ENCODE results near the gene DRG2.

Gene DRG2

DNA sequence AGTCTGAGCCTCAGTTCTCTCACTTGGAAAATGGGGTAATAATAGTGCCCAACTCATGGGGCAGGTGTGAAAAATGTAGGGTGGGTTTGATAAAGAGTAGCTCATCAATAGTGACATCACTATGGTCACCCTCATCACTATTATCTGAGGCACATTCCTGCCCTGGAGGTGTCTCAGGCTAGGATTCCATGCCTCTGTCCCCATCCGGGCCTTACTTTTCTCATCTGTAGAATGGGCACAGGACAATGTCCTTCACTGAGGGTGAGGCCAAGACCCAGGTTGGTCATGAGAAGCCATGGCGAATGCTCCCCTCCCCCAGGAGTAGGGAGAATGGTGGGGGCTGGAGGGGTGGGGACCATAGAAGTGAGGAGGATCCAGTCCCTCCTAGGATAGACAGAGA is 51.3 kb downstream of the DRG2 start:
- H3K4me3 ChIP-seq (ENCODE audit: insufficient read depth, low read length, poor library complexity, severe bottlenecking), result no peak overlapping the region
- H3K9me2 ChIP-seq (replicated peaks; ENCODE audit: insufficient read depth, low read length), result no peaks in the 10 kb centered on the region
- H3K36me3 ChIP-seq (ENCODE audit: low read length), result no peaks in the 10 kb centered on the region
- no peaks in the 10 kb centered on the region for H4K20me1 ChIP-seq (ENCODE audit: low read depth, low read length)
- no peak for TF ChIP-seq EZH2phosphoT487 (conservative IDR thresholded peaks at IDR 0.05; ENCODE audit: low read length)
- H3K4me2 ChIP-seq (ENCODE audit: low read depth, low read length, poor library complexity, severe bottlenecking), result no peak overlapping the region
- H3K27me3 ChIP-seq (ENCODE audit: low read length), result no peaks in the 10 kb centered on the region
- H3K9me3 ChIP-seq (ENCODE audit: insufficient read depth, low read length), result no peaks in the 10 kb centered on the region
- no peaks in the 10 kb centered on the region for H3K79me2 ChIP-seq (ENCODE audit: insufficient read depth, low read length)
- no peak overlapping the region for H3K27ac ChIP-seq (ENCODE audit: low read depth, low read length)
- H3F3A ChIP-seq (ENCODE audit: insufficient read depth), result no peaks in the 10 kb centered on the region
- no peak overlapping the region for H2AFZ ChIP-seq (ENCODE audit: low read depth, low read length, severe bottlenecking)
- no peak overlapping the region for H3K9ac ChIP-seq (ENCODE audit: low read length)

- H3K27me3 ChIP-seq (ENCODE audit: low read length), result no peaks in the 10 kb centered on the region
- H3K9me3 ChIP-seq (ENCODE audit: insufficient read depth, low read length), result no peaks in the 10 kb centered on the region
- H3F3A ChIP-seq (ENCODE audit: insufficient read depth), result no peaks in the 10 kb centered on the region
- H3K79me2 ChIP-seq (ENCODE audit: insufficient read depth, low read length), result no peaks in the 10 kb centered on the region
- TF ChIP-seq EZH2phosphoT487 (conservative IDR thresholded peaks at IDR 0.05; ENCODE audit: low read length), result no peak
- TF ChIP-seq, protein P1, sequence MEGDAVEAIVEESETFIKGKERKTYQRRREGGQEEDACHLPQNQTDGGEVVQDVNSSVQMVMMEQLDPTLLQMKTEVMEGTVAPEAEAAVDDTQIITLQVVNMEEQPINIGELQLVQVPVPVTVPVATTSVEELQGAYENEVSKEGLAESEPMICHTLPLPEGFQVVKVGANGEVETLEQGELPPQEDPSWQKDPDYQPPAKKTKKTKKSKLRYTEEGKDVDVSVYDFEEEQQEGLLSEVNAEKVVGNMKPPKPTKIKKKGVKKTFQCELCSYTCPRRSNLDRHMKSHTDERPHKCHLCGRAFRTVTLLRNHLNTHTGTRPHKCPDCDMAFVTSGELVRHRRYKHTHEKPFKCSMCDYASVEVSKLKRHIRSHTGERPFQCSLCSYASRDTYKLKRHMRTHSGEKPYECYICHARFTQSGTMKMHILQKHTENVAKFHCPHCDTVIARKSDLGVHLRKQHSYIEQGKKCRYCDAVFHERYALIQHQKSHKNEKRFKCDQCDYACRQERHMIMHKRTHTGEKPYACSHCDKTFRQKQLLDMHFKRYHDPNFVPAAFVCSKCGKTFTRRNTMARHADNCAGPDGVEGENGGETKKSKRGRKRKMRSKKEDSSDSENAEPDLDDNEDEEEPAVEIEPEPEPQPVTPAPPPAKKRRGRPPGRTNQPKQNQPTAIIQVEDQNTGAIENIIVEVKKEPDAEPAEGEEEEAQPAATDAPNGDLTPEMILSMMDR (IDR thresholded peaks at IDR 0.05; ENCODE audit: insufficient read depth, low read length, poor library complexity, severe bottlenecking), result no peak
- H3K9me2 ChIP-seq (replicated peaks; ENCODE audit: insufficient read depth, low read length), result no peaks in the 10 kb centered on the region
- H3K9ac ChIP-seq (ENCODE audit: low read length), result no peak overlapping the region
- no peak overlapping the region for H3K4me3 ChIP-seq (ENCODE audit: insufficient read depth, low read length, poor library complexity, severe bottlenecking)
- no peak overlapping the region for H2AFZ ChIP-seq (ENCODE audit: low read depth, low read length, severe bottlenecking)
- H3K4me2 ChIP-seq (ENCODE audit: low read depth, low read length, poor library complexity, severe bottlenecking), result no peak overlapping the region
- no peak overlapping the region for H3K27ac ChIP-seq (ENCODE audit: low read depth, low read length)
- H4K20me1 ChIP-seq (ENCODE audit: low read depth, low read length), result no peaks in the 10 kb centered on the region
- no peaks in the 10 kb centered on the region for H3K36me3 ChIP-seq (ENCODE audit: low read length)
Measured at GRCh38 chr17:18139498-18139897, 51.8 kb downstream of the DRG2 start.

DNA sequence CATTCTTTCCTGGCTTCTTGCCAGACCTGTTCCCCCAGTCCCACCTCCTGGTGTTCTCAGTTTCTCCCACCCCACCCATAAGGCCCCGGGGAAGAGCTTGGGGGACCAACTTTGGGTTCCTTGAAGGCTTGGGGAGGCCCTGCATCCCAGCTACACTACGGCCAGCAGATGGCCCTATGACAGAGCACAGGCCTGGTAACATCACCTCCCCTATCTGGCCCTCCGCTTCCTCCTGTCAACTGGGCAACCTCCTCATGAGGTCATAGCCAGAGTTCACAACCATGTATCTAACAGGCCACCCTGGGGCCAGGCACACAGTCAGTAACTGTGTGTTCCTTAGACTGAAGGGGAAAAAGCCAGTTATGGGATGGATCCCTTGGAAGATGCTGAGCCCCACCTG is 52.2 kb downstream of the DRG2 start:
- Histone ChIP-seq H3K9ac (ENCODE audit: low read length) (no peak overlapping the region), H3K27ac (ENCODE audit: low read depth, low read length) (no peak overlapping the region), H3K27me3 (ENCODE audit: low read length) (no peaks in the 10 kb centered on the region), H3K36me3 (ENCODE audit: low read length) (no peaks in the 10 kb centered on the region), H3K79me2 (ENCODE audit: insufficient read depth, low read length) (no peaks in the 10 kb centered on the region), H3K4me2 (ENCODE audit: low read depth, low read length, poor library complexity, severe bottlenecking) (no peak overlapping the region), H3K9me3 (ENCODE audit: insufficient read depth, low read length) (no peaks in the 10 kb centered on the region), H3K4me3 (ENCODE audit: insufficient read depth, low read length, poor library complexity, severe bottlenecking) (no peak overlapping the region), H4K20me1 (ENCODE audit: low read depth, low read length) (no peaks in the 10 kb centered on the region), H3F3A (ENCODE audit: insufficient read depth) (no peaks in the 10 kb centered on the region), H3K9me2 (replicated peaks; ENCODE audit: insufficient read depth, low read length) (no peaks in the 10 kb centered on the region), H2AFZ (ENCODE audit: low read depth, low read length, severe bottlenecking) (no peak overlapping the region)
- no peak for TF ChIP-seq EZH2phosphoT487 (conservative IDR thresholded peaks at IDR 0.05; ENCODE audit: low read length)
- TF ChIP-seq, protein P1 (IDR thresholded peaks at IDR 0.05; ENCODE audit: insufficient read depth, low read length, poor library complexity, severe bottlenecking), result peak; percentile 1

DNA sequence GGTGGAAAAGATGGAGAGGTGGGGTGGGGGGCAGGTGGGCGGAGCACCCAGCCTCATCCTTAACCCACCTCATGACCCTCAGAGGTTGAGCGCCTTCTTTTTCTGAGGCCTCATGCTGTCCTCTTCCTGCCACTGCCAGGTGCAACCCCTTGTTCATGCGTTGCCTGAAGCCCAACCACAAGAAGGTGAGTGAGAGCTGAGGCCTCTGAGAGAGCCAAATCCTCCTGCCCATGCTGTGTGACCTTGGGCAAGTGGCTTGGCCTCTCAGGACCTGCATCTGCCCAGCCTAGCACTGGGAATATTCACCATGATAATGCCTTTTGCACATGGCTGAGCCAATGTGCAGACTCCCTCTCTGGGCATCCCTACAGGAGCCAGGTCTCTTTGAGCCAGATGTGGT is 52.9 kb downstream of the DRG2 start:
- no peaks in the 10 kb centered on the region for H3K79me2 ChIP-seq (ENCODE audit: insufficient read depth, low read length)
- no peak overlapping the region for H3K27ac ChIP-seq (ENCODE audit: low read depth, low read length)
- H3K9ac ChIP-seq (ENCODE audit: low read length), result no peak overlapping the region
- H4K20me1 ChIP-seq (ENCODE audit: low read depth, low read length), result no peaks in the 10 kb centered on the region
- no peak overlapping the region for H3K4me2 ChIP-seq (ENCODE audit: low read depth, low read length, poor library complexity, severe bottlenecking)
- H2AFZ ChIP-seq (ENCODE audit: low read depth, low read length, severe bottlenecking), result no peak overlapping the region
- H3K9me3 ChIP-seq (ENCODE audit: insufficient read depth, low read length), result no peaks in the 10 kb centered on the region
- H3F3A ChIP-seq (ENCODE audit: insufficient read depth), result no peaks in the 10 kb centered on the region
- H3K9me2 ChIP-seq (replicated peaks; ENCODE audit: insufficient read depth, low read length), result no peaks in the 10 kb centered on the region
- no peak for TF ChIP-seq EZH2phosphoT487 (conservative IDR thresholded peaks at IDR 0.05; ENCODE audit: low read length)
- TF ChIP-seq, protein P1 (IDR thresholded peaks at IDR 0.05; ENCODE audit: insufficient read depth, low read length, poor library complexity, severe bottlenecking), result no peak
- H3K27me3 ChIP-seq (ENCODE audit: low read length), result no peaks in the 10 kb centered on the region
- H3K4me3 ChIP-seq (ENCODE audit: insufficient read depth, low read length, poor library complexity, severe bottlenecking), result no peak overlapping the region
- no peaks in the 10 kb centered on the region for H3K36me3 ChIP-seq (ENCODE audit: low read length)

Measured in SU-DHL-6 (cell line).